NCI-H1694 treated with DMSO at 0.1 percent for 48 hours (cell line): ENCODE data around the gene ADGRD2.
"Not testable (repeated sequence)": the region's sequence is repeated elsewhere in the genome, so short reads cannot be mapped to it uniquely, and the experiment has no call there.

Experiments used
- DNase-seq: peaks from one replicate; lab custom pipeline; 2025; lab: John Stamatoyannopoulos, UW

Gene ADGRD2

DNA sequence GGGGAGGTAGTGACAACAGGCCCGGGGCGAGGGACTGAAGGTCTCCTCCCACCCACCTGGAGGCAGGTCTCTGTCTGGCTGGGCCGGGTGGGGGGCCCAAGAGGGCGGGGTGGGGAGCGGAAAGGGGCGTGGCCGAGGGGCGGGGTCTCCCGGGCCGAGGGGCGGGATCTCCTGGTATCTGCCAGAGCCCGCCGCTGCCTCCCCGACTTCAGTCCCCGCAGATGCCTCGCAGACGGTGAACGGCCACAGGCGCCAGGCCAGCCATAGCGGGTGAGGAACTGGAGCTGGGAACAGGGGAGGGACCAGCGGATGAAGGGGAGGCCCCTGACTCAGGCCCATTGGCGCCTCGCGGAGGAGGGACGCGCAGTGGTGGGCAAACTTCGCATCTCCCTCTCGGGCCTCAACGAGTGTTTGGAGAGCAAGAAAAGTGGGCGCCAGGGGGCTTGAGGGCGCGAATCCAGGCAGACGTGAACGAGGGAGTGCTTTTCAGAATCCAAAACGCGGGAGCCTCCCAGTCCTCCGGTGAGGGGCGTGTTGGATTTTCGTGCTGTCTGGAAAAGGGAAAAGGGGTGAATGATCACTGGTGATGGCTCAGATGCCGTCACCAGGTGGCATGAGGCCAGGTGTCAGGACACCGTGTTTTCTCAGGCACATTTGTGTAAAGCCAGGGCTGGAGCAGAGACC is at the start of gene ADGRD2:
Gene ADGRD2, plus strand, starts transcription at position 211 of the 684 bp plus-strand sequence. CDS start 1,216 bp downstream, outside the sequence.
- DNase-seq: no peak

GRCh38 chr9:124403246-124403645 is 47.0 kb upstream of the ADGRD2 start:
- no peak for DNase-seq

- no peak for DNase-seq
Observed at GRCh38 chr9:124409410-124409809, 40.8 kb upstream of the ADGRD2 start.

DNA sequence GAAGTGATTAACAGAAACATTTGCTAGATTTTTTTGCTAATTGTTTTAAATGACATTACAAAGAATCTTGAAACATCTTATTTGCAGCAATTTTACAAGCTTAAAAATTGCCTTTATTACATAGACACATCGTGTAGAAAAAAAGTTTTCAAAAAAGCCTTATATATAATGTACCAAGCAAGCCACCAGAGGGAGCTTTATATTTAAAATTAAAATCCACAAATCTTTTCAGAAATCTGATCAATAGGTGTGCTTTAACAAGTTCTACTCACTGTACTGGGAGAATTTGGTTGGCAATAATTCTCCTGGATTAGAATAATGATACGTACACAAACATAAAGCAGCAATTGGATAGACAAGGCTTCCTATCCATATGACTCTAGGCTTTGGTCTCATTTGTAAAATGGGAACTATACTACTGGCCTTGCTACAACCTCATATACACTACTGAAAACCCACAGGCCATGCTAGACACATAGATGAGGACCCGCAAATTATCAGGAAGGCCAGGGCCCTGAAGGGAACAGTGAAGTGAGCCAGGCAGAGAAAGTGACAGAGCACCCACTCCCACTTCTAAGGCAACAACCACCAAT is 39.8 kb upstream of the ADGRD2 start:
- DNase-seq: no peak

GRCh38 chr9:124411514-124412227 is 38.6 kb upstream of the ADGRD2 start:
- no peak for DNase-seq

DNA sequence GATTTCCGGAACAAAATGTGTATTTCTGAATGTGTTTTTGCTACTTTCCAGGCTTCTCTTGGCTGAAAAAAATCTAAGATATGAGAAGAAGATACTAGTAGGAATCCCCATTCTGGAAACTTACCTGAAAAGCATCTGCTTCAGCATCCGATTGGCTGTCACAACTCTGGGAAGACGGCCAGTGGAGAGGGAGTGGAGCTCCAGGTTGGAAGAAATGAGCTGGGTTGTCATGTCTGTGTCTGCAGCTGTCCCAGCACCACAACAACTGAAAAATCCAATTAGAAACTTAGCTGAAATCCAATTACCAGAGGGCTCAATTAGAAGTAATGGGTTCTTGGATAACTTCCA is 38.0 kb upstream of the ADGRD2 start:
- no peak for DNase-seq

- no peak for DNase-seq
Observed at GRCh38 chr9:124414612-124415011, 35.6 kb upstream of the ADGRD2 start.

DNA sequence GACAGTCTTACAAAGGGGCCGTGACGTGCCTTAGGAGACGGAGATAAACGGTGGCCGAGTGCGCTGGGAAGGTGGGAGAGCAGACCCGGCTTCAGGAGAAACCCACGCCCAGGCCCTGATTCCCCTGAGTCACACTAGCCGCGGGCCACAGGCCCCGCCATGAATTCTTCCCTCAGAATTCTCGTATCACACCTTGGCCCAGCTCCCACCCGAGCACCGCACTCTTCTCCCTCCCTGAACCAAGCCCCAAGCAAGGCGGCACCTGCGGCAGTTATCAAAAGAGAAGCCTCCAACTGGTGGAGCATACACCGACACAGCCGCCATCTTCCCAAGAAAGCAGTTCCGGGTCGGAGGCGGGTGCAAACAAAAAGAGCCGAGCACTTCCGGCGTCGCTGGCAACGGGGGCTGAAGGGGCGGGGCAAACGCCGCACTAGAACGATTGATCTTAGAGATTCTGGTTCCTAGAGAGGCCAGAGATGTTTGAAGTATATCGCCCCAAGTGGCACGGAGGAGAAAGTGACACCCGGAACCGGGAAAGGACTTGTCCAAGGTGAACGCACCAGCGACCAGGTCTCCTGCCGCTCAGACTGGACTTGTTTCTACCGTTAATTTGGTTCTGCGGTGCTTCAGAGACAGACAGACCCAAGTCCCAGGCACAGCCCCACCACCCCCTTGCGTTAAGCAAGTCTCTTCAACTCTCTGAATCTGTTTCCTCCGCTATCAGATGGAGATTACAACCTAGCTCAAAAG is 35.0 kb upstream of the ADGRD2 start, which contains the start of gene PSMB7:
Gene PSMB7, minus strand, starts transcription at position 341 of the 750 bp plus-strand sequence. Its CDS starts 17 bp downstream, at position 324.
- peak; percentile 95 for DNase-seq

- DNase-seq: no peak
Observed at GRCh38 chr9:124415852-124416484, 34.3 kb upstream of the ADGRD2 start.

DNA sequence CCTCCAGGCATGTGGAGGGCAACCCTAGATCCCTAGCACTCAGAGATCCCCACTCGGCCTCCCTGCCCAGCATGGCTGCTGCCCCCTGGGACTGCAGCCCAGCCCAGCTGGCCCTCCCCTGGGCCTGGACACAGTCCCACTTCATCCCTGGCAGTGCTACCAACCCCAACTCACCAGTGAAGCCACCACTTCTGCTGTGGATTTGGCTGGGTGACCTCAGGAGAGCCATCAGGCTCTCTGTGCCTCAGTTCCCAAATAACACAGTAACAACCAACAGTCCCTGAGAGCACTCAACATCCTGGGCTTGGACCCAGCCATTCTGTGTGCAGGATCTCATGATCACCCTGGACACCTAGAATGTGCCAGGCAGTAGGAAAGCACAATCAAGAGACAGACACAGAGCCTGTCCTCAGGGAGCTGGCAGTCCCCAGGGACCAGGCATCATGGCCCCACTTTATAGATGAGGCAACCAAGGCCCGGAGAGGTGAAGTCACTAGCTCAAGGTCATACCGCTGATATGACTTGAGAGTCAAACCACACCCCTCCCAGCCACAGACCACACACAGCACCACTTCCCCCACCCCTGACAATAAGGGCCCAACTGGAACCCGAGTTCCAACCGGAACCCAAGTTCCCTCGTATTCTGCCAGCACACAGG is 30.3 kb upstream of the ADGRD2 start:
- no peak for DNase-seq

GRCh38 chr9:124420991-124421543 is 29.2 kb upstream of the ADGRD2 start:
- peak; percentile 11 for DNase-seq

- no peak for DNase-seq
Observed at GRCh38 chr9:124423155-124423554, 27.1 kb upstream of the ADGRD2 start.

DNA sequence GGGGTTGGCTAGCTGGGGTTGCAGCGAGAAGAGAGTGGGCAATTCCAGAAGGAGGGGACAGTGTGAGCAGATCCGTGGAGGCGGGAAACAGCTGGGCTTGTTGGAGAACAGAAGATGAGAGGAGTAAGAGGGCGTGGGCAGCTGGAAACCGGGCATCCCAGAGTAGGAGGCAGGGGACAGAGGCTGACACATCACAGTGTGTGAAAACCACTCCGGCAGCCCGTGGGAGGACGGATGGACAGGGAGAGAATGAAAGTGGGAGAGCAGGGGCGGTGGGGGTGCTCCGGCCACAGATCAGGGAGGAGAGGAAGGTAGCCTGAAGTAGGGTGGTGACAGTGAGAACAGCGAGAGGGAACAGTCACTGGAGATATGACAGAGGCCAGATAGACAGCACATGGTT is 26.7 kb upstream of the ADGRD2 start:
- no peak for DNase-seq

GRCh38 chr9:124425733-124426132 is 24.5 kb upstream of the ADGRD2 start:
- not testable (repeated sequence) for DNase-seq

DNA sequence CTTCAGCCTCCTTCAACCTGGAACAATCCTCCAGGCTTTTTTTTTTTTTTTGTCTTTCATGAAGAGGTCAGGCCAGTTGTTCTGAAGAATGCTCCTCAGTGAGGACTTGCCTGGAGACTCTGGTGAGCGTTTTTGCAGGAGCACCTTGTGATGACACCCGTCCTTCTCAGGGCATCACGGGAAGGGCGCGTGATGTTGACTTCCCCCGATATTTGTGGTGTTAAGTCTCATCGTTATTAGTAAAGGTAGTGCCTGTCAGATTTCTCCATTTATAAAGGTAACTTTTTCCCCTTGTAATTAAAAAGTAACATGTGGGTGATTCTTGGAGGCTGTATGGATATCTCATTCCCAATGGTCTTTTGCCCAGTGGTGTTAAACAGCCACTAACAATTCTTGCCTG is 23.9 kb upstream of the ADGRD2 start:
- DNase-seq: no peak

DNA sequence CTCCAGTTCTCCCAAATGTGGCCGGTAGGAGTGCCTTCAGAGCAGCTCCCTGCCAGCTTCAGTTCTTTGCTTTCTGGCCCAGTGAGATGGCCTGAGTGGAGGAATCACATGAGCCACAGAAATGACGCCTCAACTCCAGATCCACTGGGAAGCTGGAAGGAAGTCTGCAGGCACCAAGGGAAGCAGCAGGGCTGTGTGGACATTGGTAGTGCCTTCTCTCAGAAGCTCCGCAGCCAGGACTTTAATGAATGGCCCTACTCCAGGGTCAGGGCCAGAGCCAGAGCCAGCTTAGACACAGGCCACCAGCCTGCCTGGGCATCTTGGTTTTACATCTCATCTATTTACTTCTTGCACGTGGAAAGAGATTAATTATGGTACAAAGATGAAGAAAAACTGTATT is 23.0 kb upstream of the ADGRD2 start:
- DNase-seq: no peak

DNA sequence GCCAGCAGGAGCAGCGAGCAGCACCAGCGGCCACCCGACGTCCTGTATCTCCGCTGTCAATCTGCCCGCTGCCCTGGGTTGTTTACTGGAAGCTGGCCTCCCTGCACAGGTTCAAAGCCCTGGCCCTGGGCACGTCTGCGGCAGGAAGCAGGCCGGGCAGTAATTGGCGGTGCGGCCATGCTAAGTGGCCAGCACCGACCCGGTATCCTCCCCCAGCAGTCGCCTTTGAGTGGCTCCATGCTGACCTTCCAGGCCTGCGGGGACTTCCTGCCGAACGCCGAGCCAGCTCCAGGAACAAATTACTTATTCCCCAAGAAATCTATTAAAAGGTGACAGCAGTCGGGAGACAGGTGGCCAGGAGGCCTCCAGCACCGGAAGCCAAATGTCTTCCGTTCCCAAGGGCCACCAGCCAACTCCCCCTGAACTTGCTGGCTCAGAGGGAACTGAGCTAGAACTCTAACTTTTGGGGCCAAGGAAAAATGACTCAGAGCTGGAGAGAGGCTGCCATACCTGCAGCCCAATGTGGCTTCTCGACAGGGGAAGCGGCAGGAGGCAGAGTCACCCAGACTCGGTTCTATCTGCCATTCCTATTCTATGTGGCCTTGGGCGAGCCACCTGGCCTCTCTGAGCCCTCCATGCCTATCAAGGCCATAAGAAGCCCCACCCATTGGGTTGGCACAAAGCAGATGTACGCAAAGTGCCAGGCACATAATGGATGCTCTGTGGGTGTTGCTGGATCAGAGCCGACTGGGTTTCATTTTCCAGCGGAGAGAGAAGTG is 21.3 kb upstream of the ADGRD2 start:
- no peak for DNase-seq

DNA sequence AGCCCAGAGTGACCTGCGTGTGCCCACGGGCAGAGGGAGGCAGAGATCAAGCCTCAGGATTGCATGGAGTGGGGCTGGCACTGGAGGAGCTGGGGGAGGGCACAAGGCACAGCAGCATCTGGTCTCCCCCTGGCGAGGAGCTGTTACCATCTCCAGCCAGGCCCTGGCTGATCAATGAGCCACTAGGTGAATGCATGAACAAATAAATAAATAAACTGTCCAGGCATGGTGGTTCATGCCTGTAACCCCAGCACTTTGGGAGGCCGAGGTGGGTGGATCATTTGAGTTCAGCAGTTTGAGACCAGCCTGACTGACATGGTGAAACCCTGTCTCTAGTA is 20.8 kb upstream of the ADGRD2 start:
- DNase-seq: no peak

- DNase-seq: no peak
Observed at GRCh38 chr9:124436320-124436719, 13.9 kb upstream of the ADGRD2 start.

DNA sequence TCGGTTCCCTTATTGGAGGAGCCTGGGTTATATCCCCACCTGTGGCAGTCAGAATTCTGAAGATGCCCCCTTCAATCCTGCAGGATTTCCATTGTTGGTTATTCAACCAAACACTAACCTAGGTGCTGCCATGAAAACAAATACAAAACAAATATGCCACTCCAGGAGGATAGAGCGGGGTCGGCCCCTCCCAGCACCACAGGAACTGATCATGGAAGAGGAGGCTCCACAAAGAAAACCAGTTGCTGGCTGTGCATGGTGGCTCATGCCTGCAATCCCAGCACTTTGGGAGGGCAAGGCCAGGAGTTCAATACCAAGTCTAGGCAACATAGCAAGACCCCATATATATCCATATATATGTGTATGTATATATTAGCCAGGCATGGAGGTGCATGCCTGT is 13.2 kb upstream of the ADGRD2 start:
- no peak for DNase-seq

GRCh38 chr9:124438091-124438490 is 12.2 kb upstream of the ADGRD2 start:
- DNase-seq: no peak
